GM21528 (cell line): Measurements from ENCODE around the gene MORN1.

Experiments
- ATAC-seq: cut with Tn5 transposase; IDR thresholded peaks from one replicate; pipeline ENCODE4 v1.9.1; 2021; ENCODE audit warnings: mild to moderate bottlenecking, moderate library complexity; ENCODE audit not compliant: unreplicated experiment, low FRiP score

Gene MORN1

DNA sequence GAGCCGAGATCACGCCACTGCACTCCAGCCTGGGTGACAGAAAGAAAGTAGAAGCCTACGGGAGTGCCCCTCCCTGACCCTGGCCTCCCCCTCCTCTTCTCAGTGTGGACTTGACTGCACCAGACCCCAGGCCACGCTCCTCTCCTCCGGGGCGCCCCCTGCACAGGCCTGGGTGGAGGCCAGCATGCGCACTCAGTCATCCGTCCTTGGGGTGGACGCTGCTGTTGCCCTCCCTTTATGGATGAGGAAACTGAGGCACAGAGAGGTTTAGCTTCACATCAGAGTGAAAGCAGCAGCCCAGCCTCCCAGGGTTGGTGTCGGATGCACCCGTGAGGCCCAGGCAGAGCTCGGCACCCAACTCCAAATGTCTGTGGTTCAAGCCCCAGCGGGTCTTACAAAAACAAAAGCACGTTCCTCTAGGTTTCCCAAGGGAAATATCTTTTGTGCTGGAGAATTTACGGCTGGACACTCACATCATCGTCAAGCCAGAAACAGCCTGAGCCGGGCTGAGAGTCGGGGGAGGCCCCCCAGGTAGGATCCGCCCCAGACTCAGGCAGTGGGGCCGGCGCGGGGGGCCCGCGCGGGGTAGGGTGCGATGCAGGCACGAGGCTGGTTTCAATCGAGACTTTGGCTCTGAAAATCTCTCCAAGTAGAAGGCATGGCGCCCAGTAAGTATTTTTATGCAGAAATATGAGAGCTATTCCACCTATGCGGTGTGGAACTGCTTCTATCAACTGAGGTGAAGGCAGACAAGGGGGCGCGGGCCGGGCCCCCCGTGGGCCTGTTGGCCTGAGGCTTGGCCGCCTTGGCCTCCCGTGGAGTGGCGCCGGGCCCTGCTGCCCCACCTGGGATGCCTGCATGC is 36.6 kb downstream of the MORN1 start:
- ATAC-seq: no peak

- ATAC-seq: no peak
These were observed 37.6 kb downstream of the MORN1 start for GRCh38 chr1:2353551-2354438.

- no peak for ATAC-seq
These were observed 38.3 kb downstream of the MORN1 start for GRCh38 chr1:2352897-2353550.

- ATAC-seq: no peak
These were observed 38.9 kb downstream of the MORN1 start for GRCh38 chr1:2352341-2352896.

DNA sequence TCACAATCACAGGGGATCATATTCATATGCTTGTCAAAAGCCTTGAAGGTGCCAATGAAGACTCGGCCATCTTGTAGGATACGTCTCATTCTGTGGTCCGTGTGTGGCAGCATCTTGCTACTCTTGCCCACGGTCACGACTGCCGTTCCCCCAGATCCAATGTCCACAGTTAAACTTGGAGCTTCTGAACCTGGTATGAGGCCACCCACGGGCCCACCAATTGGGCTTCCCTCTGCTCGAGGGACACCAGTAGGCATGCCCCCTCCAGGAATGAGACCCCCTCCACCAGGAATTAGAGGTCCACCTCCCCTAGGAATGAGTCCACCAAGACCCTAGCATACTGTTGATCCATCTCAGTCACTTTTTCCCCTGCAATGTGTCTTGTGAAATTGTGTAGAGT is 39.6 kb downstream of the MORN1 start:
- no peak for ATAC-seq

DNA sequence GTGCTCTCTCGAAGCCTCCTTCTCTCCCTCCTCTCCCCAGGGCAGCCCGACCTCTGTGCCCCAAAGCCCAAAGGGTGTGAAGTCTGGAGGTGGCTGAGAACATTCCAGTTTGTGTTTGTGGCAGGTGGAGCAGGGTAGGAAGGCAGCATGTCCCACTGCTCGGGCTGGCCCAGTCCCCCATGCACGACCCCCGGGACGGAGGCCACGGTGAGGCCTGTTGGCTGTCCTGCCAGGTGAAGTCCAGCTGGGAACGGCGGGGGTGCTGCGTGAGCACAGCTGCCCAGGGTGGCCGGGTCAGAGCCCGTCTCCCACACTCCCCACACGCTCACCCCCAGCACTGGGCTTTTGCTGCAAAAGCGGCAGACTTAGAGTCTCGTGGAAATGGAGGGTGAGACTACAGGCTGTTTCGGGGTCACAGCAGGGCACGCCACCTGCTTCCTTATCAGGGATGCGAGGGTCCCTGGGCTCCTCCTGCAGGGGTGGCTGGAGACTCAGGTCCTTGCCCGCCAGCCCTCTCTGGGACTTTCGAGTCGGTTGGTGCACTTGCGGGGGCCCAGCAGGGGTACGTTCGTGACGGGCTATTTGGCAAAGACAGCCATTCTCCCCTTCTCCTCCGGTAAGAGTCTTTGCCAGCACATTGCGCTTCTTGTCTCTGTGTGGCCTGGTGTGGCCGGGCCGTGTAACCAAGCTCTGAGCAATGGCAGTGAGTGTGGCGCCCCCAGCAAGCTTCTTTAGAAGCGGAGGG is 40.3 kb downstream of the MORN1 start:
- no peak for ATAC-seq

GRCh38 chr1:2350501-2350900 is 40.9 kb downstream of the MORN1 start:
- no peak for ATAC-seq

DNA sequence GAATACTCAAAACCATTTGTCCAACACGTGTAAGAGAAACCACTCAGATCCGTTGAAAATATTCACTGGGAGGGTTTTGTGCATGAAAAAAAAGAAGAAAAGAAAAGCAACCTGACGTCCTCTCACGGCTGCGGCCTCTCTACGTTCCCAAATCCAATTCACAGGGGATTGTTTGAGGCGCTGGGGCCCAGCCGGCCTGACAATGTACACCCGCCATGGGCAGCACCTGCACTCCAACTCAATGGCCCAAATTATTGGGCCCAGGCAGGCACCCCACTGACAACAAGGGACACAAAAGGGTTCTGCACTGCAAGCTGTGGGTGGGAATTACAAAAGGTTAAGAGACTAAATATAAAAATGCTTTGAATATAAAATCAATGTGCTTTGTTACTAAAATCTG is 41.5 kb downstream of the MORN1 start:
- no peak for ATAC-seq

GRCh38 chr1:2348346-2349325 is 42.7 kb downstream of the MORN1 start:
- no peak for ATAC-seq

- ATAC-seq: no peak
These were observed 43.5 kb downstream of the MORN1 start for GRCh38 chr1:2347896-2348295.

- ATAC-seq: no peak
These were observed 44.0 kb downstream of the MORN1 start for GRCh38 chr1:2347409-2347785.

GRCh38 chr1:2346691-2347408 is 44.5 kb downstream of the MORN1 start:
- ATAC-seq: no peak

DNA sequence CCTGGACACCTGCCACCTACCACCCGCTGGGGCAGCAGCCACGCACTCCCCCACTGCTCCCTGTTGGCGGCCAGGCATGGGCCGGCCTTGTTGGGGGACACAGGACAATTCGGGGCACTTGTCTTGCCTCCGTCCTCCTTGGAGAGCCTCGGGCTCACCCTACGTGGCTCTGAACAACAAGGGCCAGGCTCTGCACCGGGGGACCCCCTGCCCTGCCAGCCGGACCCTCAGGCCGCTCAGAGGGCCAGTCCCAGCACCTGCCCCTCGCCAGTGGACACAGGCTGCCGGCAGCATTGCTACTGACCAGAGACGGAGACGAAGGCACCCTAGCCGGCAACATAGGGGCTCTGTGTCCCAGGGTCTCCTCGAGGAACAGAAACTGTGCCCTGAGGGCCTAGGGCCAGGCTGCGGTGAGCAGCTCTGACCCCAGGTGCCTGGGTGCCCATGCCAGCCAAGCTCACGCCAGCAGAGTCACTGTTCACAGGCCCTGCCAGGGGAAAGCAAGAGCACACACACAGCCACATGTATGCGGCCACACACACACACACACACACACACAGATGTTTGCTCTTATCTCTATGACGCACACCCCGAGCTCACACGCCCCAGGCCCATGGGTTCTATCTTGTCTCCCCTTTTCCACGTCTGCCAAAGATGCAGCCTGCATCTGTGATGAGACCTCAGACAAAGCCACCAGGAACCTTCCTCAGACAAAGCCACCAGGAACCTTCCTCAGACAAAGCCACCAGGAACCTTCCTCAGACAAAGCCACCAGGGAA is 45.9 kb downstream of the MORN1 start:
- ATAC-seq: no peak

DNA sequence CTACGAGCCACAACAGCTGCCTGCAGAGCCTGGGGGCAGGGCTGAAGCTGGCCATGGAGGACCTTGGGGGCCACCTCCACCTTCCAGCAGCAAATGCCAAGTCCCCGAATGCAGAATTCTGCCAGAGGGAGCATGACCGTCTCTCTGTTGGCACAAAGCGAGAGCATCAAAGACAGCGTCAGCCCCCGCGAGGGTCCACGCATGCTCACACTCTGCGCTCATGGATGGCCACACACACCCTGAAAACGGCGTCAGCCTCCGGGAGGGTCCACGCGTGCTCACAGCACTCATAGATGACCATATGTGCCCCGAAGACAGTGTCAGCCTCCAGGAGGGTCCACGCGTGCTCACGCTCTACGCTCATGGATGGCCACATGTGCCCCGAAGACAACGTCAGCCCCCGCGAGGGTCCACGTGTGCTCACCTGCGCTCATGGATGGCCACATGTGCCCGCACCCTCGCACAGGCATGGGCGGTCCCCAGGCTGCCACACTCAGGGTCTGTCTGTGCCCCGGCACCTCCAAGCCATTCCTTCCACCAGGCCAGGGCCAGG is 46.5 kb downstream of the MORN1 start:
- ATAC-seq: no peak

DNA sequence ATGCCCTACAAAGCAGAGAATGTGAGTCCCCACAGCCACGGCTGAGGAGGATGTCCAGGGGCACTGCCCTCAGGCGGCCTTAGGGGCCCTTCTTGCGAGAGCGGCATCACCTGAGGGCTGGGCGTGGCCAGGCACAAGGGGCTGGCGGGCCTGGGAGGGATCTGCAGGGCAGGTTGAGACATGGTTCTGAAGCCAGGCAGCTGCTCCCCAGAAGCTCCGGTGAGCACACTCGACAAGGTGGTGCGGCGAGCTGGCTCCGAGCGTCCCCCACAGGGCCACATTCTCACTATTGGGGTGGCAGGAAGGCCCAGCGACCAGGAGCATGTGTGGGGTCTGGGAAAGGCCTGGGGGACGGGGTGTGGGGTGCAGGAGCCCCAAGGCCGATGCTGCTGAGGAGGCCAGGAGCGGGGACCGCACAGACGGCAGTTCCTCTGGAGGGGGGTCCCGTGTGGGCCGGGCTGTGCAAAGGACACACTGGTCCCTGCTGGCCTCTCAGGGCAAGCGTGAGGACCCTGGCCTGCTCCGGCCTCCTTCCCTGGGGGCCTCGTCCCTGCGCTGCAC is 47.2 kb downstream of the MORN1 start:
- no peak for ATAC-seq

DNA sequence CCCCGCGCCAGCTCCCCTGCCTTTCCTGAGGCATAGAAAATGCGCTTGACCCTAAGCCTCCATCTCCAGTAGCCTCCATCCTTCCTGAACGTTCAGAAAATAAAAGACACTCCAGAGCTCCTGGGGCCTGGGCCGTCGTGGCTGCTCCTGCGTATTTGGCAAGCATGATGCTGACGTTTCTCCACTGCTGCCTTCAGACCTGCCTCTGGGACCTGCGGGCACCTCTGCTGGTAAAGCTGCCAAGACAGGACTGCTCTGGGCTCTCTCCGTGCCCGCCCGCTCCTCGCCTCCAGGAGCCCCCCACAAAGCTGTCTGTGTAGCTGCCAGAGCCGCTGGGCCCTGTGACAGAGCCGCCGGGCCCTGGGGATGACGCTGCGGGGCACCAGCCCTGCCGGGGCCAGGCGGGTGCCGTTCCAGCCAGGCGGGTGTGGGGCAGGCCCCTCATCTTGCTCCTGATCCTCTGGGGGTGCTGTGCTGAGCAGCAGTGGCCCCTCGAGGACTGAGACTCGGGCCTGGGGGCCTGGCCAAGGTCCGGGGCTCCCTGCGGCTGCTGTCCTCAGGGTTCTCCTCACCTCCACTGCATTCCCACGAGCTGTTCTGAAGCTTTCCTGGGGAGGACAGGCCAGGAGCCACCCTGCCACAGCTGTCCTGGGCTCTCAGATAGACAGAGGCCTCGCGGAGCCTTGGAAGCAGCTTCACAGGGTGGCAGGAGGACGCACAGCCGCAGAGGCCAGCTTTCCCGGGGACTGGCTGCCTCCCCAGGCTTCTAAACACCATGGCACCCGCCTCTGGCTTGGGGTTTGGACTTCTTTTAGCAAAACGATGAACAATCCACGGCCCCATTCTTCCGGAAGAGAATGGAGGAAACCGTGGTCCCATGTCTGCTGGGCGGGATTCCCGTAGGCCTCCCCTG is 48.1 kb downstream of the MORN1 start:
- no peak for ATAC-seq
